Jurkat, Clone E6-1 (cell line): Measurements from ENCODE around the gene CAMTA1.

Experiments used
- DNase-seq: peaks from one replicate; pipeline ENCODE4 v3.0.0-alpha.2; 2011; ENCODE audit warnings: low read depth, low spot score
- H3K4me3 ChIP-seq: 2 replicates; pipeline ENCODE4 v1.5.1; 2011; ENCODE audit warnings: mild to moderate bottlenecking, low read length, control low read depth, moderate library complexity

Gene CAMTA1

DNA sequence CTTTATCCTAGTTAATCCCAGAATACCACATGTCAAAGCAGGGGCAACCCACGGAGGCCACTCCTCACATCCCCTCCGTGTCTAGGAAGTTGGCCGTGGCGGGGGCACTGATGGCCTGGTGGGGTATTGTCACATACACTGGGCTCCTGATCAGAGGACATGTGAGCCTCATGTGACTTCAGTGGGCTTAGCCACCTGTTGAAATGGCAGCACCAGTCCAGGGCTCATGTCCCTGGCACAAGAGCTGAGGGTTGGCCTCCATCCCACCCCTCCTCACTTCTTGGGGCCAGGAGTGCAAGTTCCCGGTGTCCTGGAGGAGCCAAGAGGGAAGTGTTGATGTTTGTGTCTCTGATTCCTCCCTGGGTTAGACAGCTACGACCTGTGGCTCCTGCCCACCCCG, 313.4 kb downstream of the CAMTA1 start:
- no peak for DNase-seq
- no peak overlapping the region for H3K4me3 ChIP-seq

- no peak overlapping the region for H3K4me3 ChIP-seq
These were observed 315.2 kb downstream of the CAMTA1 start for GRCh38 chr1:7100479-7100878.

DNA sequence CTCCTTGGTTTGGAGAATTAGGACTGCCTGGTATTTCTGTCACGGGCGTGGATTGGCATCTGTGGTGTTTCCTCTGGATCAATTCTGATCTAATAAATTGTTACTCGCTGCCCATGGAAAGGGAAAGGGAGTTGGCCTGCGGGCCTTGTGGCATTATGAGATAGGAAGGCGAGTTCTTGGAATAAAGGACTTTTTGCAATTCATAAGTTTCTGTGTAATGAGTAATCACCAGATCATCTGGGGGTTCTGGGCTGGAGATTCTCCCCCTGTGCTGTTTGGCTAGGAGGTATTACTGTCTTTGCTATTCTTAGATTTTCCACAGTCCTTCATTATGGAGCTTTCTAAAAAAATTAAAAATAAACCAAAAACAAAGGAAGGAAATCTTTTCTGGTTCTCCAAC, 315.9 kb downstream of the CAMTA1 start:
- DNase-seq, result no peak
- no peak overlapping the region for H3K4me3 ChIP-seq

More at GRCh38 chr1:7100479-7100878, 315.2 kb downstream of the CAMTA1 start:
- no peak for DNase-seq

DNA sequence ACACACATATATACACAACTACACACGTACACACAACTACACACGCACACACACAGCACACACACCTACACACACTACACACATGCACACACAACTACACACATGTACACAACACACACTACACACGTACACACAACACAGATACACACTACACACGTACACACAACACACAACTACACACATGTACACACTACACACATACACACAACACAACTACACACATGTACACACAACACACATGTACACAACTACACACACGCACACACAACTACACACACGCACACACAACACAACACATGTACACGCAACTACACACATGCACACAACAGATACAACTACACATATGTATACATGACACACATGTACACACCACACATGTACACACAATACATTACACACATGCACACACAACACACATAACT, 318.1 kb downstream of the CAMTA1 start:
- no peak overlapping the region for H3K4me3 ChIP-seq
- DNase-seq, result no peak

GRCh38 chr1:7103874-7104273, 318.6 kb downstream of the CAMTA1 start:
- DNase-seq, result no peak
- H3K4me3 ChIP-seq, result no peak overlapping the region

DNA sequence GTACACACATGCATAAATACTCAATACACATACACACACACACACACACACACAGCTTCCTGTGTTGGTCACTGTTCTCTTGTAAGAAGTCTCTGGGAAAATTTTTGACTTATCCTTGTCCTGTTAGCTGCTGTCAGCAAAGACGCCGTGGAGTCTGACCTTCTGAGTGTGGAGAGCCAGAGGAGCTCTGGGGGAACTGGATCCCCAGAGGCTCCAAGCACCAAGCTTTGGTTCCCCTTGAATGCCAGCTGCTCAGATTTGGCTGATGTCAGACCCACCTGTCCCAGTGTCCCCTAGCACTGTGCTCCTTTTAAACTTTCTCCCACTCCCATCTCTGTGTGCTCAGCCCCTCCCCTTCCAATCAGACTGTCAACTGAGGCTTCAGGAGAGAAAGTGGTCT, 319.1 kb downstream of the CAMTA1 start:
- no peak overlapping the region for H3K4me3 ChIP-seq
- no peak for DNase-seq

DNA sequence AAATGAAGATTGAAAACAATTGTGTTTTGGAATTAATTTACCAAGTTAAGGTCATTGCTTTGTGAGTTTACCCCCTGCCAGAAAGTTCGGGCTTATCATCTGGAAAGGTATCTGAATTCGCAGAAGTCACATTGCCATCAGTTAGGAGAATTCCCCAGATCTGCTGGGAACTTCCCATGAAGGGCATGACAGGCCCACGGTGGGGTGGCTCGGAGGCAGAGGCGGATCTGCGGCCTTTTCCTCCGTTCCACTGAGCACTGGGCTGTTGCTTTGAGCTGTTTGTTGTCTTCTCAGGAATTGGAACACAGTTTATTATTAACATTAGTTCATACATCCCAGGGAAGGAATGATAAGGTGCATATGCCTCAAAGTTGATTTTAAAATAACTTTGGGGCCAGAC, 320.0 kb downstream of the CAMTA1 start:
- no peak overlapping the region for H3K4me3 ChIP-seq
- no peak for DNase-seq

DNA sequence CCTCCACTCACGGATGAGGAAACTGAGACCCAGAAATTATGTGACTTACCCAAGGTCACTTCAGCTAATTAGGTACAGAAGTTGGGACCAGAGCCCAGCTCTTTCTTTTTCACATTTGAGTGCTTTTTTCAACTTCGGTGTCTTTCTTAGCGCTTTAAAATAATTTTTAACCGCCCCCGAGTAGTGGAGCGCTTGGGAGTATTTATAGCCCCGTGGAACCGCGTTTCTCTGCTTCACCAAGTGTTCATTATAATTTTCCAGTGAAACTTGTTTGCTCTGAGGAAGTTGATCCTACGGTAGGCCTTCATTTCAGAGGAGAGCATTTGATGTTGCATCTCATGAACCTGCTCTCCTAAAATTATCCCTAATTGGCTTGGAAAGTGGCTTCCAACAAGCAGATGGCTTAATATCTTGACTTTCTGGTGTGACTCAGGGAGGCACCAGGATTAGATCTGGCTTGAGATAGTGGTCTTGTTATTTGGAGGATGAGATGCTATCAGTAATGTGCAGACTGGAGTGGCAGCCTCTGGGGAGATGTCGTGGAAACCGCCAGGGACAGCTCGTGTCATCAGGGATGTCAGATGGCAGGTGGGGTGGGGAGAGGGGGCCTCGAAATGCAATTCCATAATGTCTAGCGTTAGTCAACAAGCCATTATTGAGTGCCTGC, 321.3 kb downstream of the CAMTA1 start:
- no peak for DNase-seq
- H3K4me3 ChIP-seq, result no peak overlapping the region

GRCh38 chr1:7107109-7107830, 322.0 kb downstream of the CAMTA1 start:
- no peak for DNase-seq
- no peak overlapping the region for H3K4me3 ChIP-seq

GRCh38 chr1:7108251-7108650, 323.0 kb downstream of the CAMTA1 start:
- no peak for DNase-seq
- no peak overlapping the region for H3K4me3 ChIP-seq

DNA sequence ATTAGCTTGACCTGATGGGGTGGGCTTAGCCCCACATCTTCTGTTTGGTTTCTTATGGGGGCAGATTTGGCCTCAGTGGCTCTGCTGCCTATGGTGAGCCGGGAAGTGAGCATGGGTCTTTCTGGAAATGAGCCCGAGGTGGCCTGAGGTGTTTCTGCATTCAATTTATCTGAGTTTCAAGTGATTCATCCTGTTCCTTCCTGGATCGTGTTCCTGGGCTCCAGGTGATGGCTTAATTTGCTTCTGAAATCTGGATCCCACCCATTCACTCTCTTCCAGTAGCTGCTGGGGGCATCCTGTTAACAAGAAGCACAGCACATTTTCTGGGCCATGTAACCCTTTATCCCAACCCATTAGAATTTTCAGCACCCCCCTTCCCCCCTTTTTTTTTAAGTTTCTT, 324.6 kb downstream of the CAMTA1 start:
- no peak for DNase-seq
- H3K4me3 ChIP-seq, result no peak overlapping the region

DNA sequence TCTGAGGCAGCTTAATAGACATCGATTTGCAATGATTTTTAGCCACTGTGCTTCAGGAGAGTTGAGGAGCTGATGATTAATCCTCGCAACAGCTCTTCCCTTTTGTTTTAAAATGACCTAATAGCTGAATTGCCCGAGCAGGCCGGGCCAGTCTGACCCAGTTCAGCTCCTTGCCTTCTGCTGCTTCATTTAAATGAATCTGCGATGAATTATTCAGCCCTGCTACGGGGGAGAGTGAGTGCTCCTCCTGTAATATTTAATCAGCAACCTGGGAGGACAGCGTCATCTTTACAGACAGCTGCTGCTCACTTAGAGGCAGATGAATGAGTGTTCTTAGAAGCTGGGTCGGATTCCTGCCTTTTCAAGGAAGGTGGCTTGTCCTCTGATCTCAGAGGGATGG, 325.1 kb downstream of the CAMTA1 start:
- no peak for DNase-seq
- no peak overlapping the region for H3K4me3 ChIP-seq

DNA sequence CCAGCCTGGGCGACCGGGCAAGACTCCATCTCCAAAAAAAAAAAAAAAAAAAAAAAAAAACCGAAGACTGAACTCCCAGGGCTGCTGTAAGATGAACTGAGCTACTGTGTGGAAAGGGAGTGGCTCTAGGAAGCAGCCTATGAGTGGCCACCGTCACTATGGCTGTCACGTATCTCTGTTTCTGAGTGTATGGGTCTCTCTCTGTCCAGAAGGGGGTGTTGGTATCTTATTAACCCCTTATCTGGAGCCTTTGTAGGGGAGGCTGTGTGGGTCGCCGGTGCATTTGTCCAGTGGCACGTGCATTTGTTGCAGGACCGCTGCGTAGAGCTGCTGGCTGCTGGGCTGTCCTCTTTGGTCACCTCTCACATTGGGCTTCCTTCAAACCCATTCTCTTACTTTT, 326.6 kb downstream of the CAMTA1 start:
- no peak for DNase-seq

DNA sequence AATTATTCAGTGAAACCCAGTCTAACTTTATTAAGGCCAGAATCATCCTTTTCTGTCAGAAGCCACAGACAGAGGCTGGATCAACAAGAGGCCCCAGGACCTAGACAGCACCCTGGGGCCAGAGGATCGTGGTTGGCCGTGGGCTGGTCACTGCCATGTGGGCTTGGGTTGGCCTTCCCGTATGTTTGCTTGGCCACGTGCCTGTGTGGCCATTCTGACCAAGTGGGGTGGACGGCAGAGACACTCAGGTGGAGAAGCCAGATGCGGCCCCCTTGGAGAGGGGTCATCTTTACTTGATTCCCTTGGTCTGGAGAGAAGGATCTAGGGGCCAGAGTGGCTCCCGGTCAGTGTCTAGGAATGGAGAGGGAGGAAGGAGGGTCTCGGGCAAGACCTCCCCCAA, 327.9 kb downstream of the CAMTA1 start:
- no peak for DNase-seq
- H3K4me3 ChIP-seq, result no peak overlapping the region

More for the DNA sequence above, 326.6 kb downstream of the CAMTA1 start:
- H3K4me3 ChIP-seq, result no peak overlapping the region

DNA sequence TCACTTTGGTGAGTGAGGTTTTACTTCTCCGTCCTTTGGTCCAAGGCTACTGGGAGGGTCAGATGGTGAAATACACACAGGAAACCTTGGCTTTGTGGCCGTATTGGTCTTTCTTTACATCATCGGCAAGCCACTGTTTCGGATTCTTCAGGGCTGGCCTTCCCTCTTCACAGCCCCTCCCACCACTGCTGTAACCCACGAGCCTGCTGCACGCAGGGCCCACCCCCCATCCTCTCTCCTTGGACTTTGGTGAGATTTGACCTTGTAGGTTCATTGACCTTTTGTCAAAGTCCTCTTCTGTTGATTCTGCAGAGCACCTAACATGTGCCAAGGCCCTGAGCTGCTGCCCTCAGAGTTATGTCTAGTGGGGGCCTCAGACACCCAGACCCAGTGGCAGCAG, 328.6 kb downstream of the CAMTA1 start:
- H3K4me3 ChIP-seq, result no peak overlapping the region
- no peak for DNase-seq

DNA sequence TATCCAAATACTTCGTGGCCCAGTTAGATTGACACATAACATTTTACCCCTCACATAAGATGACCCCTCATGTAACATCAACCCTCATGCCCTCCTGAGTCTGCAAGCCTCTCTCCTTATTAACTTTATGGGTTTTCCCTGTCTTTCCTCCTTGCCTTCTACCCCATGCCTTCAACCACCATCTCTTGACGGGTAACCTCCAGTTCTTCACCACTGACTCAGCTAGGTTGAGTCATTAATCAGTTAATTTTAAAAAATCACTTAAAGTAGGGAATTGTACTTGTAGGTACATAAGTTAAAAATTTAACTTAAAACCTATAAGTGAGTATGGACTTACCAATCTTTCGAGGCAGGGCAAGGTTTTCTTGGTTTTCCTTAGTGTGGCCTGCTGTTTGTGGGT, 330.7 kb downstream of the CAMTA1 start:
- DNase-seq, result no peak
- no peak overlapping the region for H3K4me3 ChIP-seq

DNA sequence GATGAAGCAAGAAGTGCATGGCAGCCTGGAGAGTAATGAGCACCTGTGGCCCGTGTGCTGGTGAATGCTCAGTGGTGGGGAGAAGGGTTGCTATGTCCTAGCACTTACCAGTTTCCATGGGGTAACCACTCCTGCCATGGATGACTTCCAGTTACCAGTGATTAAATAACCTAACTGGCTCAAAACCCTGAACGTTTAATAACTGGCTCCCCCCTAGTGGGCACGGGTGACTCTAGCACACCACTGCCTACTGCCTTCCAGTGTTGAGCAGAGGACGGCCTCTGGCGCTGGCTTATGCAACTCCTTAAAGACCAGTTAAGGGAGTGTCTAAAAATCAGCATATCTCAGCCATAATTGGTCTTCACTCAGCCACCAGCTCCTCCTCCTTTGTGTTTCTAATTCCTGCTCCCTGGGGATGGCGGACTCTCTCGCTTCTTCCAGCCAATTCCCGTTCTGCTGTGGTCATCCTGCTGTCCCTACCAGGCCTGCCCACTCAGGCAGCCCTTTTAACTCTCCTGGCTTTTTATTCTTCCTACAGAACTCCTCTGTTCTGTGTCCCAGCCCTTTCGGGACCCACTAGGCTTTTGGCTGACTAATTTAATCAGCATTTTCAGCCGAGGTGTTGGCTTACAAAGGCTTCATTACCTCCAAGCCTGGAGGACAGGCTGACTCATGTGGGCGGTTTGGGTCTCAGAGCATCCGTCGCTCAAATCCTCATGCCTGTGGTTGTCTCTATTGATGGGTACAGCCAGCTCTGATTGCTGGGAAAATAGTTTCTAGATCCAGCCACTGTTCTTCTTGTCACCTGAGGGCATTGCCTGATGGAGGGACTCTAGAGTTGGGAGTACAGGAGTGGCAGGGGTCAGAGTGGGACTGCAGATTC, 332.4 kb downstream of the CAMTA1 start:
- no peak for DNase-seq
- no peak overlapping the region for H3K4me3 ChIP-seq

GRCh38 chr1:7119156-7119555, 333.9 kb downstream of the CAMTA1 start:
- no peak for DNase-seq
- no peak overlapping the region for H3K4me3 ChIP-seq

DNA sequence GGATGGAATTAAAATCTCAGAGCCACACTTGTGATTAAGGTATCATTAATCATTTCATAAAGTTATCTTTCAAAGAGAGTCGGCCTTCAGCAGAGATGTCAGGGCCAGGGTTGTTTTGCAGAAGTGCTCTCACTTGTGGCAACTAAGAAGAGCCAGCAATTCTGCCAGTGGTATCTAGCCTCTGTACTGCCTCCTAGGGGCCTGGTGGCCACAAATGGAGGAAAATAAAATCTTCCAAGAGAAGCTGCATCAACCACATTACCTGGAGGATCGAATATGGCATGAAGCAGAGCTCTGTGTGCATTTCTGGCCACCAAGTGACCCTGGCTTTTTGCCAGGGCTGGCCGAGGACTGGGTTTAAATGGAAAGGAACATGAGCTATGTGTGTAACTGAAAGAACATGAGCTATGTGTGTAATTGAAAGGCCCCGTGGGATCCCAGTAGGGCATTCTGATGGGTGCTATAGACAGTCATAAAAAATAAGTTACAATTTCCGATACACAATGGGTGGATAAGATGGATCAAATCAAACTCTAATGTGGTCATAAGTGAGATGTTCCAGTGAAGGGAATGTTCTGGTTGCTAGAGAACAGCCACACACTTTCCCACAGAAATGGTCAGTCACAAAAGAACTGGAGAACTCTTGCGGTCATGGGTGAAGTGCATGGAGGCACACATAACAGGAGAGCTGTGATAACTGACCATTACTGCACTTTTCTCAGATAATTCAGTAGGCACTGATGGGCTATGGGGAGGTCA, 335.8 kb downstream of the CAMTA1 start:
- no peak overlapping the region for H3K4me3 ChIP-seq
- DNase-seq, result no peak
